Amygdala (tissue), 56 donors: Measurements from ENCODE around the gene IQCK.
"Not testable (repeated sequence)": the region's sequence is repeated elsewhere in the genome, so short reads cannot be mapped to it uniquely, and the experiment has no call there.

Experiments
- DNase-seq, 56 donors: peaks; one replicate each; lab custom pipeline; 2025; lab: John Stamatoyannopoulos, UW

IQCK gene

GRCh38 chr16:19715566-19715965 lies 2.5 kb upstream of the IQCK start:
- DNase-seq: no peak

GRCh38 chr16:19716183-19716582 lies 1.9 kb upstream of the IQCK start:
- no peak for DNase-seq

GRCh38 chr16:19716728-19717127 lies 1.3 kb upstream of the IQCK start:
- not testable (repeated sequence) for DNase-seq

- no peak for DNase-seq
Measured at GRCh38 chr16:19717314-19717713, 757 bp upstream of the IQCK start.

GRCh38 chr16:19718624-19718965 lies 524 bp downstream of the IQCK start:
- DNase-seq: peak in 7 of 56 donors; percentile 24 to 53 (median 39)

GRCh38 chr16:19722269-19722952 lies 4.3 kb downstream of the IQCK start:
- no peak for DNase-seq

- DNase-seq: no peak
Measured at GRCh38 chr16:19722981-19723380, 4.9 kb downstream of the IQCK start.

GRCh38 chr16:19728636-19728965 lies 10.5 kb downstream of the IQCK start:
- no peak for DNase-seq

GRCh38 chr16:19733551-19733950 lies 15.5 kb downstream of the IQCK start:
- no peak for DNase-seq

- peak in 10 of 56 donors; percentile 5 to 49 (median 16) for DNase-seq
Measured at GRCh38 chr16:19735074-19735867, 17.2 kb downstream of the IQCK start.

GRCh38 chr16:19737306-19738038 lies 19.4 kb downstream of the IQCK start:
- DNase-seq: peak in 1 of 56 donors; percentile 10

- DNase-seq: no peak
Measured at GRCh38 chr16:19741354-19741753, 23.3 kb downstream of the IQCK start.

GRCh38 chr16:19743816-19744159 lies 25.7 kb downstream of the IQCK start:
- DNase-seq: no peak

- no peak for DNase-seq
Measured at GRCh38 chr16:19744670-19745069, 26.6 kb downstream of the IQCK start.

GRCh38 chr16:19745286-19746010 lies 27.4 kb downstream of the IQCK start:
- peak in 17 of 56 donors; percentile 1 to 51 (median 16) for DNase-seq

- peak in 2 of 56 donors; percentile 3 to 55 for DNase-seq
Measured at GRCh38 chr16:19746561-19746960, 28.5 kb downstream of the IQCK start.

GRCh38 chr16:19748389-19749168 lies 30.5 kb downstream of the IQCK start:
- DNase-seq: no peak

GRCh38 chr16:19749571-19750080 lies 31.6 kb downstream of the IQCK start:
- DNase-seq: no peak

GRCh38 chr16:19751478-19752385 lies 33.7 kb downstream of the IQCK start:
- DNase-seq: no peak
